Naive thymus-derived CD4-positive, alpha-beta T cell (primary cell): ENCODE measurements around the gene POLN. TPM values are rescaled to one million over a fixed set of nuclear protein-coding genes. Genes with fewer than 3 reads are reported as not detected.
"Not testable (repeated sequence)": the region's sequence is repeated elsewhere in the genome, so short reads cannot be mapped to it uniquely, and the experiment has no call there.

Source experiments
- ATAC-seq: fragments of 150-1000 bp; cut with Tn5 transposase; 2 replicates; pipeline ENCODE4 v1.10.0; 2021; ENCODE audit warnings: mild to moderate bottlenecking, moderate library complexity
- CTCF ChIA-PET: fragments of 350-600 bp; sonication (Branson Sonifier 250); formaldehyde crosslinking; loops from one replicate; lab custom pipeline; 2021; ENCODE audit warnings: antibody characterized with exemption; lab: Charles Lee
- POLR2A ChIA-PET: fragments of 350-600 bp; sonication (Branson Sonifier 250); formaldehyde crosslinking; loops from one replicate; lab custom pipeline; 2021; ENCODE audit warnings: antibody characterized with exemption, inconsistent platforms; lab: Charles Lee
- DNase-seq, 9 donors: peaks; one replicate each; pipeline versions ENCODE4 v3.0.0 to v3.0.0-alpha.2; 2020 to 2022; ENCODE audit warnings: mixed read lengths in 1 of 9
- H3K27ac ChIP-seq: one replicate; pipeline ENCODE4 v1.7.0; 2013; ENCODE audit warnings: mild to moderate bottlenecking, low read depth, low read length, moderate library complexity
- H3K27me3 ChIP-seq, 2 donors: one replicate each; pipeline ENCODE4 v1.7.0; 2013; ENCODE audit warnings: low read length in 2 of 2, mild to moderate bottlenecking in 2 of 2, moderate library complexity in 2 of 2; ENCODE audit not compliant: control insufficient read depth in 2 of 2, insufficient read depth in 2 of 2
- H3K36me3 ChIP-seq, 3 experiments: 1 replicate in 2 of 3; 2 replicates in 1 of 3; pipeline ENCODE4 v1.7.0; 2013; ENCODE audit warnings: low read length in 3 of 3, mild to moderate bottlenecking in 3 of 3, moderate library complexity in 1 of 3; ENCODE audit not compliant: insufficient read depth in 3 of 3, control insufficient read depth in 2 of 3
- H3K4me1 ChIP-seq, 2 donors: one replicate each; pipeline ENCODE4 v1.7.0; 2013; ENCODE audit warnings: low read length in 2 of 2, mild to moderate bottlenecking in 2 of 2, moderate library complexity in 1 of 2; ENCODE audit not compliant: control insufficient read depth in 2 of 2, insufficient read depth in 2 of 2
- H3K4me3 ChIP-seq: 2 replicates; pipeline ENCODE4 v1.7.0; 2013; ENCODE audit warnings: mild to moderate bottlenecking, low read length
- H3K9me3 ChIP-seq, 3 experiments: 1 replicate in 2 of 3; 2 replicates in 1 of 3; pipeline ENCODE4 v1.7.0; 2013; ENCODE audit warnings: low read length in 3 of 3; ENCODE audit not compliant: control insufficient read depth in 2 of 3
- H3K27ac Mint-ChIP-seq, 9 donors: one replicate each; pipeline ENCODE4 v1.8.0; 2020 to 2022; ENCODE audit warnings: mixed read lengths in 9 of 9, mild to moderate bottlenecking in 8 of 9, moderate library complexity in 5 of 9, inconsistent platforms in 2 of 9
- H3K27me3 Mint-ChIP-seq, 5 donors: one replicate each; pipeline ENCODE4 v1.8.0; 2021 to 2022; ENCODE audit warnings: mixed read lengths in 5 of 5, mild to moderate bottlenecking in 1 of 5
- H3K36me3 Mint-ChIP-seq, 5 donors: one replicate each; pipeline ENCODE4 v1.8.0; 2020 to 2022; ENCODE audit warnings: mixed read lengths in 5 of 5, mild to moderate bottlenecking in 3 of 5, inconsistent platforms in 1 of 5
- H3K4me1 Mint-ChIP-seq, 7 donors: one replicate each; pipeline ENCODE4 v1.8.0; 2020 to 2022; ENCODE audit warnings: mixed read lengths in 7 of 7, mild to moderate bottlenecking in 3 of 7, inconsistent platforms in 1 of 7
- H3K4me3 Mint-ChIP-seq, 10 donors: one replicate each; pipeline ENCODE4 v1.8.0; 2020 to 2022; ENCODE audit warnings: mild to moderate bottlenecking in 10 of 10, mixed read lengths in 10 of 10, moderate library complexity in 6 of 10, inconsistent platforms in 2 of 10
- H3K9me3 Mint-ChIP-seq, 11 donors: one replicate each; pipeline ENCODE4 v1.8.0; 2020 to 2022; ENCODE audit warnings: mixed read lengths in 11 of 11, mild to moderate bottlenecking in 4 of 11, inconsistent platforms in 1 of 11, moderate library complexity in 1 of 11
- intact Hi-C, 2 donors: fragments of 100-400 bp; cut with micrococcal nuclease; formaldehyde crosslinking; loops; one replicate each; pipeline ENCODE4 v1.15.1; 2023
- polyA plus RNA-seq, 2 donors: library from polyadenylated mRNA; unstranded; fragments of 300-500 nt; fragmentation: Illumina TruSeq; gene quantifications; one replicate each; pipeline ENCODE4 v1.2.3, GENCODE V29; 2021
- total RNA-seq, 6 experiments: library from RNA in 5 of 6; stranded (reverse) in 5 of 6; gene quantifications; 1 replicate in 5 of 6; 2 replicates in 1 of 6; pipeline ENCODE4 v1.2.3 and lab custom pipeline; 2021 to 2026

The POLN gene
- total and polyA plus RNA-seq, 7 experiments from 2014 or later, result 0.17 to 5.4 (median 2.9) TPM

DNA sequence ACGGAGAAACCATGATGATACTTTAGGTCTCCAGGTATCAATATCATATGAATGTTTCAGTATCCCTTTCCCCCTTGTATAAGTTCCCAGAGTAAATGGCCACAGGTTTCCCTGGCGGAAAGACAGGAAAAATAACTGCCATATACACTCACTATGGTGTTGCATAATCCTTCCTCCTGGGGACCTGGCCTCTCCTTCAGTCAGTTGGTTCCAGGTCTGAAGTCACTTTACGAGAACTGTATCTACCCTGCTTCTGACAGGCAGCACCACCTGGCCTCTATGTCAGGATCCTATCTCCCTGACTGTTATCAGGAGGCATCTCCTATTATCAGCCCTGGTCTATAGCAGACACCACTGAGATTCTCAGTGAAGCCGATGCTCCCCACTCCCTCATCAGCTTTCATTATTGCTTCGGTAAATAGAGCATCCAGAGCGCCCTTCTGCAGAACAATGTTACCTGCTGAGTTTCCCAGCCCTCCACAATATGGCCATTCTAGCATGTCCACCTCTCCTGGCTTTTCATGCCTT is 22.6 kb downstream of the POLN start:
- no peak for ATAC-seq
- Histone ChIP-seq H3K4me1 (peaks cover 0 to 7% of the 10 kb centered on the region in 2 donors), H3K27me3 (no peaks in the 10 kb centered on the region), H3K9me3 (no peaks in the 10 kb centered on the region), H3K4me3 (no peak overlapping the region), H3K27ac (no peak overlapping the region), H3K36me3 (peaks cover 0 to 14% (median 0%) of the 10 kb centered on the region in 3 experiments)
- Mint-ChIP-seq H3K9me3 (no peaks in the 10 kb centered on the region), H3K27ac (peak overlapping the region in 1 of 9 donors; percentile 22), H3K4me1 (peaks cover 0 to 17% (median 6%) of the 10 kb centered on the region in 7 donors), H3K4me3 (no peak overlapping the region), H3K36me3 (no peaks in the 10 kb centered on the region), H3K27me3 (no peaks in the 10 kb centered on the region)
- POLR2A ChIA-PET, result no interaction called here
- CTCF ChIA-PET, result interaction anchor here (0.8 to 2.2 kb wide), 20 partner anchors 10 to 246 kb away, joined by 3 to 18 read pairs (median 4); partner anchors contain the start of genes CFAP99 and ZFYVE28
- no peak for DNase-seq
- intact Hi-C loops, result no loop called here

DNA sequence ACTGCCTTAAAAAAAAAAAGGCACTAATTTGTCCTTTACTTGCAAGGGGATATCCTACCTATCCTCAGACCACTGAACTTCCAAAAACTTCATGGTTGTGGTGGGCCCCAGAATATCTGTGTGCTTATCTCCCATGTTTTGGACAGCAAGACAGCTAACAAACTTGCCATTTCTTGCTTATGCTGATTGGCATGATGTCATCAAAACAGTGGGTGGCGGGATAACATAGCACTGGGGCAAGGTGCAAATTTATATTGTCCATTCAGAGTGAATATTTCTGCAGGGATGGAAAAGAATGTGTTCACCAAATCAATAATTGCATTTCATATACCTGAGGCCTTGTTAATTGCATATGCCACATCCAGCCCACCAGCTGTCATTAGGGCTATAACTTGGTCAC is 23.5 kb downstream of the POLN start:
- ChIA-PET POLR2A (no interaction called here), CTCF (interaction anchor here (0.9 to 1.5 kb wide), 2 partner anchors 17 to 224 kb away, joined by 3 to 5 read pairs; no protein-coding TSS in a partner anchor)
- no peak overlapping the region for H3K27ac Mint-ChIP-seq
- no peaks in the 10 kb centered on the region for H3K9me3 Mint-ChIP-seq
- Histone ChIP-seq H3K4me1 (peaks cover 0 to 7% of the 10 kb centered on the region in 2 donors), H3K27me3 (no peaks in the 10 kb centered on the region), H3K36me3 (peaks cover 0 to 12% (median 0%) of the 10 kb centered on the region in 3 experiments), H3K9me3 (no peaks in the 10 kb centered on the region), H3K27ac (no peak overlapping the region), H3K4me3 (no peak overlapping the region)
- DNase-seq, result no peak
- no peak overlapping the region for H3K4me3 Mint-ChIP-seq
- H3K36me3 Mint-ChIP-seq, result no peaks in the 10 kb centered on the region
- no peaks in the 10 kb centered on the region for H3K27me3 Mint-ChIP-seq
- intact Hi-C loops, result no loop called here
- peaks cover 0 to 17% (median 6%) of the 10 kb centered on the region in 7 donors for H3K4me1 Mint-ChIP-seq
- ATAC-seq, result no peak

DNA sequence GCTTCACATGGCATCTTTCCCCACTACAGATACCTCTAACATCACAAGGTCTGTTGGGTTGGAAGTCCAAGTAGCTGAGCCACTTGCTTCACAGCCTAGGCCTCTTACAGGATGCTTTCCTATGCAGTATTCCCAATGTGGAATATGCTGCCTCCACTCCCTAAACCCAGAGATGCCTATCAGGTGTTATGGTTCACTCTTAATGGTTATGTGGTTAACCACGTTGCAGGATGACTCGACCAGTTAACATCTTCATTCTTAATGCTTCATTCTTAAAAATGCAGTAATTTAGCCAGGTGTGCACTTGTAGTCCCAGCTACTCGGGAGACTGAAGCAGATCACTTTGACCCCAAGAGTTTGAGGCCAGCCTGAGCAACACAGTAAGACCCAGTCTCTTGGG is 24.2 kb downstream of the POLN start:
- Mint-ChIP-seq H3K4me3 (no peak overlapping the region), H3K36me3 (no peaks in the 10 kb centered on the region), H3K27me3 (no peaks in the 10 kb centered on the region), H3K9me3 (no peaks in the 10 kb centered on the region), H3K27ac (no peak overlapping the region), H3K4me1 (peaks cover 0 to 17% (median 6%) of the 10 kb centered on the region in 7 donors)
- Histone ChIP-seq H3K36me3 (peaks cover 0 to 5% (median 0%) of the 10 kb centered on the region in 3 experiments), H3K4me3 (no peak overlapping the region), H3K27me3 (no peaks in the 10 kb centered on the region), H3K27ac (no peak overlapping the region), H3K4me1 (peaks cover 0 to 7% of the 10 kb centered on the region in 2 donors), H3K9me3 (no peaks in the 10 kb centered on the region)
- intact Hi-C loops, result no loop called here
- ChIA-PET POLR2A (no interaction called here), CTCF (interaction anchor here (0.8 to 1.5 kb wide), 4 partner anchors 18 to 219 kb away, joined by 3 read pairs; no protein-coding TSS in a partner anchor)
- DNase-seq (no peak), ATAC-seq (no peak)

DNA sequence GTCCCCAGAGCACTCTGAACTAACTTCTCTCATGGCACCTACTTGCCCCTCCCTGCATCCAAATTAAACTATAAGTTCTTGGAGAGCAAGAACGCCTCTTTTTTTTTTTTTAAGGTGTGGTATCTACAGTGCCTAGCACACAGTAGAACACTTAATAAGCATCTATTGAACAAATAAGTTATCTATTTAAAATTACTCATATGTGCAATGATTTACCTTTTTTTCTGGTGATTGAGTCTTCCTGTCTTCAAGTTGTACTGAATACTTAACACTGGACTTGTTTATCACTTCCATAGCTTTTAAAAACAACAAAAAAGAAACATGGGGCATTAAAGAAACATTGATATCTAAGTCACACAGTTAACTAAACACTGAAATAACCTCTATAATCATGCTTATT is 29.1 kb downstream of the POLN start:
- H3K36me3 Mint-ChIP-seq, result no peaks in the 10 kb centered on the region
- no peaks in the 10 kb centered on the region for H3K4me1 ChIP-seq
- H3K27me3 ChIP-seq, result no peaks in the 10 kb centered on the region
- H3K9me3 Mint-ChIP-seq, result no peaks in the 10 kb centered on the region
- intact Hi-C loops, result no loop called here
- DNase-seq (no peak), ATAC-seq (no peak)
- no peak overlapping the region for H3K4me3 Mint-ChIP-seq
- no peak overlapping the region for H3K27ac ChIP-seq
- no peaks in the 10 kb centered on the region for H3K36me3 ChIP-seq
- no peak overlapping the region for H3K4me3 ChIP-seq
- H3K27me3 Mint-ChIP-seq, result no peaks in the 10 kb centered on the region
- H3K4me1 Mint-ChIP-seq, result peaks cover 0 to 6% (median 0%) of the 10 kb centered on the region in 7 donors
- CTCF ChIA-PET, result no interaction called here
- H3K27ac Mint-ChIP-seq, result no peak overlapping the region
- POLR2A ChIA-PET, result no interaction called here
- H3K9me3 ChIP-seq, result no peaks in the 10 kb centered on the region

DNA sequence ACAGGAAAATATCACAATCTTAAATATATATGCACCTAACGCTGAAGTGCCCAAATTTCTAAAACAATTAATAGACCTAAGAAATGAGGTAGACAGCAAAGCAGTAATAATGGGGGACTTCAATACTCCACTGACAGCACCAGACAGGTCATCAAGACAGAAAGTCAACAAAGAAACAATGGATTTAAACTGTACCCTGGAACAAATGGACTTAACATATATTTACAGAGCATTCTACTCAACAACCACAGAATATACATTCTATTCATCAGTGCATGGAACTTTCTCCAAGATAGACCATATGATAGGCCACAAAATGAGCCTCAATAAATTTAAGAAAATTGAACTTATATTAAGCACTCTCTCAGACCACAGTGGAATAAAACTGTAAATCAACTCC is 39.1 kb downstream of the POLN start:
- H3K4me1 ChIP-seq, H3K9me3 ChIP-seq, H3K27me3 Mint-ChIP-seq, H3K4me3 Mint-ChIP-seq, H3K9me3 Mint-ChIP-seq, H3K27ac Mint-ChIP-seq, intact Hi-C loops, H3K4me3 ChIP-seq, H3K27ac ChIP-seq, CTCF ChIA-PET, H3K36me3 ChIP-seq, POLR2A ChIA-PET, DNase-seq, H3K27me3 ChIP-seq, ATAC-seq: not testable (repeated sequence)
- Mint-ChIP-seq H3K4me1 (peaks cover 0 to 19% (median 0%) of the 10 kb centered on the region in 7 donors), H3K36me3 (peaks cover 0 to 19% (median 11%) of the 10 kb centered on the region in 5 donors)

- Mint-ChIP-seq H3K9me3 (peaks cover 0 to 2% (median 0%) of the 10 kb centered on the region in 11 donors), H3K27ac (no peak overlapping the region), H3K27me3 (no peaks in the 10 kb centered on the region), H3K4me3 (no peak overlapping the region), H3K4me1 (peaks cover 0 to 3% (median 0%) of the 10 kb centered on the region in 7 donors), H3K36me3 (peaks cover 9 to 36% (median 18%) of the 10 kb centered on the region in 5 donors)
- Histone ChIP-seq H3K9me3 (no peaks in the 10 kb centered on the region), H3K4me3 (no peak overlapping the region), H3K27ac (no peak overlapping the region), H3K4me1 (no peaks in the 10 kb centered on the region), H3K27me3 (no peaks in the 10 kb centered on the region), H3K36me3 (peaks cover 0 to 6% (median 6%) of the 10 kb centered on the region in 3 experiments)
- POLR2A ChIA-PET, result no interaction called here
- ATAC-seq (no peak), DNase-seq (no peak)
- CTCF ChIA-PET, result no interaction called here
- intact Hi-C loops, result no loop called here
Measured at GRCh38 chr4:2194496-2194895, 47.4 kb downstream of the POLN start.

- peaks cover 9 to 30% (median 14%) of the 10 kb centered on the region in 5 donors for H3K36me3 Mint-ChIP-seq
- Histone ChIP-seq H3K4me1 (no peaks in the 10 kb centered on the region), H3K27me3 (no peaks in the 10 kb centered on the region), H3K9me3 (no peaks in the 10 kb centered on the region), H3K4me3 (no peak overlapping the region), H3K27ac (no peak overlapping the region), H3K36me3 (peaks cover 0 to 6% (median 6%) of the 10 kb centered on the region in 3 experiments)
- peaks cover 0 to 3% (median 0%) of the 10 kb centered on the region in 11 donors for H3K9me3 Mint-ChIP-seq
- no peaks in the 10 kb centered on the region for H3K4me1 Mint-ChIP-seq
- H3K27me3 Mint-ChIP-seq, result no peaks in the 10 kb centered on the region
- ChIA-PET CTCF (no interaction called here), POLR2A (no interaction called here)
- H3K4me3 Mint-ChIP-seq, result no peak overlapping the region
- no peak overlapping the region for H3K27ac Mint-ChIP-seq
- DNase-seq, result no peak
- no peak for ATAC-seq
- intact Hi-C loops, result no loop called here
Measured at GRCh38 chr4:2193326-2193725, 48.6 kb downstream of the POLN start.
